Measurements from ENCODE around the gene TOMM34. TPM values are rescaled to one million over a fixed set of nuclear protein-coding genes. Genes with fewer than 3 reads are reported as not detected.

Gene TOMM34
- total RNA-seq, 2 experiments from 2014 or later, result 60.5 to 62.4 TPM

DNA sequence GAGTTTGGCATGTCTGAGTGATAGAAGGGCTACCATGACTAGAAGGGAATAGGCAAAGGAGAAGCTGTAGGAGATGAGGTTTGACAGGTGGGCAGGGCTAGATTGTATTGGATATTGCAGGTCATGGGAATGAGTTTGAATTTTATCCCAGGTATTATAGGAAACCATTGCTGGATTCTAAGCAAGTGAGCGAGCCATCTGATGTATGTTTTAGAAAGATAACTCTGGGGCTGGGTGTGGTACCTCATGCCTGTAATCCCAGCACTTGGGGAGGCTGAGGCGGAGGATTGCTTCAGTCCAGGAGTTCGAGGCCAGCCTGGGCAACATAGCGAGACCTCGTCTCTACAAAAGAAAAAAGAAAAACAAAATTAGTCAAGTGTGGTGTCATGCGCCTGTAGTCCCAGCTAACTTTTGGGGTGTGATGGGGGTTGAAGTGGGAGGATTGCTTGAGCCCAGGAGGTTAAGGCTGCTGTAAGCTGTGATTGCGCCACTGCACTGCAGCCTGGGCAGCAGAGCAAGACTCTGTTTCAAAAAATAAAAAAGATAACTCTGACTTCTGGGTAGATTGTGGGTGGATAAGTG lies 23.0 kb upstream of the TOMM34 start:
- Mint-ChIP-seq H3K4me1 (ENCODE audit: low read depth) (peaks cover 67% of the 10 kb centered on the region), H3K27me3 (no peaks in the 10 kb centered on the region), H3K4me3 (no peak overlapping the region), H3K27ac (peak overlapping the region; percentile 69), H3K36me3 (ENCODE audit: low read depth) (peaks cover 71% of the 10 kb centered on the region), H3K9me3 (no peaks in the 10 kb centered on the region)
- ChIA-PET POLR2A (interaction anchor here (0.9 to 3.0 kb wide), 2 partner anchors 14 to 24 kb away, joined by 3 to 24 read pairs; no protein-coding TSS in a partner anchor), CTCF (interaction anchor here (1.0 to 3.1 kb wide), 2 partner anchors 12 to 28 kb away, joined by 5 to 9 read pairs; no protein-coding TSS in a partner anchor)
- TF ChIP-seq, protein P1, sequence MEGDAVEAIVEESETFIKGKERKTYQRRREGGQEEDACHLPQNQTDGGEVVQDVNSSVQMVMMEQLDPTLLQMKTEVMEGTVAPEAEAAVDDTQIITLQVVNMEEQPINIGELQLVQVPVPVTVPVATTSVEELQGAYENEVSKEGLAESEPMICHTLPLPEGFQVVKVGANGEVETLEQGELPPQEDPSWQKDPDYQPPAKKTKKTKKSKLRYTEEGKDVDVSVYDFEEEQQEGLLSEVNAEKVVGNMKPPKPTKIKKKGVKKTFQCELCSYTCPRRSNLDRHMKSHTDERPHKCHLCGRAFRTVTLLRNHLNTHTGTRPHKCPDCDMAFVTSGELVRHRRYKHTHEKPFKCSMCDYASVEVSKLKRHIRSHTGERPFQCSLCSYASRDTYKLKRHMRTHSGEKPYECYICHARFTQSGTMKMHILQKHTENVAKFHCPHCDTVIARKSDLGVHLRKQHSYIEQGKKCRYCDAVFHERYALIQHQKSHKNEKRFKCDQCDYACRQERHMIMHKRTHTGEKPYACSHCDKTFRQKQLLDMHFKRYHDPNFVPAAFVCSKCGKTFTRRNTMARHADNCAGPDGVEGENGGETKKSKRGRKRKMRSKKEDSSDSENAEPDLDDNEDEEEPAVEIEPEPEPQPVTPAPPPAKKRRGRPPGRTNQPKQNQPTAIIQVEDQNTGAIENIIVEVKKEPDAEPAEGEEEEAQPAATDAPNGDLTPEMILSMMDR (IDR thresholded peaks at IDR 0.05), result no peak
- ATAC-seq (no peak), DNase-seq (no peak)
- intact Hi-C loops (cut with micrococcal nuclease), result no loop called here

DNA sequence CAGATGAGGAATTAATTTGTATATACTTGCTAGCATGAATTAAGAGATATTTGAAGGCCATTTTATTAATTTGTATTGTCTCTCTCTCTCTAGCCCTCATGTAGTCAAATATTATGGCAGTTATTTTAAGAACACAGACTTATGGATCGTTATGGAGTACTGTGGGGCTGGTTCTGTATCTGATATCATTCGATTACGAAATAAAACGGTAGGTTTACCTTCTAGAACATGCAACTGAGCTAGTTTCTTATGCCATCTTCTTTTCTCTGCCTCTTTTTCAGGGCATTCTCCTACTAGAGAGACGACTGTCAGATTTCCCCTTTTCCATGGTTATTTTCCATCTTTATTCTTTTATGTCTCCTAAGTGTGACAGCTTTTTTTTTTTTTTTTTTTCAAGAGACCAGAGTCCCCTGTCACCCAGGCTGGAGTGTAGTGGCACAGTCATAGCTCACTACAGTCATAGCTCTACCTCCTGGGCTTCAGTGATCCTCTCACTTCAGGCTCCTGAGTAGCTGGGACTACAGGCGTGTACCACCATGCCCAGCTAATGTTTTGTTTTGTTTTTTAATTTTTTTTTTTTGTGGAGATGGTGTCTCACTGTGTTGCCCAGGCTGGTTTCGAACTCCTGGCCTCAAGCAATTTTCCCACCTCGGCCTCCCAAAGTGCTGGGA lies 21.7 kb upstream of the TOMM34 start:
- no peaks in the 10 kb centered on the region for H3K9me3 Mint-ChIP-seq
- H3K36me3 Mint-ChIP-seq (ENCODE audit: low read depth), result peaks cover 75% of the 10 kb centered on the region
- intact Hi-C loops (cut with micrococcal nuclease), result no loop called here
- DNase-seq (no peak), ATAC-seq (peak; percentile 60)
- H3K27ac Mint-ChIP-seq, result peak overlapping the region; percentile 96
- H3K4me1 Mint-ChIP-seq (ENCODE audit: low read depth), result peaks cover 74% of the 10 kb centered on the region
- no peaks in the 10 kb centered on the region for H3K27me3 Mint-ChIP-seq
- H3K4me3 Mint-ChIP-seq, result no peak overlapping the region
- TF ChIP-seq, protein P1 (IDR thresholded peaks at IDR 0.05), result no peak
- ChIA-PET CTCF (interaction anchor here (1.1 to 3.1 kb wide), 3 partner anchors 11 to 29 kb away, joined by 3 to 9 read pairs (median 4); no protein-coding TSS in a partner anchor), POLR2A (interaction anchor here (1.1 to 3.0 kb wide), 4 partner anchors 13 to 57 kb away, joined by 3 to 24 read pairs (median 4); no protein-coding TSS in a partner anchor)

DNA sequence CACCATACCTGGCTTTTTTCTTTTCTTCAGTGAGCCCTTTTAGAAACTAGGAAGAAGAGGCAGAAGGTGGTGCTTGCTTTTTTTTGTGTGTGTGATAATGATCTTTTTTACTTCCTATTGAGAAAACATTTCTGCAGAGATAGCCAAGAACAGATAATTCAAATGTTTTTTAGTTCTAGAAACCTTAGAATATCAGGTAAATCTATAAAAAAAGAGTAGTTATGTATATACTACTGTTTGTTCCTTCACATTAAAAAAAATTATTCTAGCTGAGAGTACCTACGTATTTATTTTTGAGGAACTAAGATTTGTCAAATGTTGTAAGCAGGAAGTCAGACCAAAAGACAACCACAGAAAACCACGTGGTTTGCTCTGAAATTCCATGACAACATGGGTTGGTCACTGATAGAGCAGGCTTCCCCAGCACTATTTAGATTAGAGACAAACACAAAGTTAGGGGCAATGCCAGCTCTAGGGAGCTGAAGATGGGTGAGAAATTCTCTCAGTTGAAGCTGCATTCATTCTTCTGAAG lies 19.0 kb upstream of the TOMM34 start:
- Mint-ChIP-seq H3K27me3 (no peaks in the 10 kb centered on the region), H3K9me3 (no peaks in the 10 kb centered on the region), H3K36me3 (ENCODE audit: low read depth) (peaks cover 88% of the 10 kb centered on the region), H3K4me1 (ENCODE audit: low read depth) (peaks cover 83% of the 10 kb centered on the region), H3K4me3 (peak overlapping the region; percentile 50), H3K27ac (peak overlapping the region; percentile 96)
- TF ChIP-seq, protein P1 (IDR thresholded peaks at IDR 0.05), result no peak
- CTCF ChIA-PET, result interaction anchor here (0.8 to 2.1 kb wide), 9 partner anchors 9 to 117 kb away, joined by 3 to 11 read pairs (median 4); no protein-coding TSS in a partner anchor
- POLR2A ChIA-PET, result interaction anchor here (0.8 to 4.2 kb wide), 5 partner anchors 11 to 71 kb away, joined by 3 to 55 read pairs (median 9); partner anchors contain the start of genes STK4 and TOMM34
- DNase-seq (peak; percentile 86), ATAC-seq (peak; percentile 82)
- intact Hi-C loops (cut with micrococcal nuclease), result loop anchor here (1.0 kb wide), 1 partner anchor 12 kb away; no protein-coding TSS in a partner anchor

DNA sequence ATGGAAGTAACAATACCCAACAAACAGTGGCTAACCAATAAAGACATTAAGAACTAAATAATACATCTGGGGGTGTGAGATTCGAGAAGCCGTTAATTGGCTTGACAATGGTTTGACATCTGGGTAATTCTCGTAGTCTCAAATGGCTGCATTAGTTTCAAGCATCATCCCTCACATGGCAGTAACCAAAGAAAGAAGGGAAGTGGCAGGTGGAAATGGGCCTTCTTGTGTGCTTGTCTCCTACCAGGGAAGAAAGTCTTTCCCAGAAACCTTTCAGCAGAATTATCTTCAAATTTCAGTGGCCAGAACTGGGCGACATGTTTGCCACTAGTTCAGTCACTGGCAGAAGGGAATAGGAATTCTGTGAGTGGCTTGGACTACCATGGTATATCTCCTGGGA lies 16.5 kb upstream of the TOMM34 start:
- TF ChIP-seq, protein P1 (IDR thresholded peaks at IDR 0.05), result no peak
- CTCF ChIA-PET, result interaction anchor here (1.6 kb wide), 1 partner anchor 14 kb away, joined by 6 read pairs; no protein-coding TSS in a partner anchor

More for the DNA sequence above, 16.5 kb upstream of the TOMM34 start:
- Mint-ChIP-seq H3K27me3 (no peaks in the 10 kb centered on the region), H3K27ac (peak overlapping the region; percentile 74), H3K9me3 (no peaks in the 10 kb centered on the region), H3K4me3 (no peak overlapping the region), H3K36me3 (ENCODE audit: low read depth) (peaks cover 89% of the 10 kb centered on the region), H3K4me1 (ENCODE audit: low read depth) (peaks cover 83% of the 10 kb centered on the region)
- POLR2A ChIA-PET, result interaction anchor here (1.3 to 4.2 kb wide), 3 partner anchors 8 to 15 kb away, joined by 4 to 55 read pairs (median 9); partner anchors contain the start of gene STK4
- no peak for ATAC-seq
- no peak for DNase-seq
- intact Hi-C loops (cut with micrococcal nuclease), result no loop called here
